ENCODE measurements around the gene ENOX1. TPM values are rescaled to one million over a fixed set of nuclear protein-coding genes. Genes with fewer than 3 reads are reported as not detected.

ENOX1 gene
- polyA plus RNA-seq, 3 donors, result 0.04 TPM; not detected in 2

DNA sequence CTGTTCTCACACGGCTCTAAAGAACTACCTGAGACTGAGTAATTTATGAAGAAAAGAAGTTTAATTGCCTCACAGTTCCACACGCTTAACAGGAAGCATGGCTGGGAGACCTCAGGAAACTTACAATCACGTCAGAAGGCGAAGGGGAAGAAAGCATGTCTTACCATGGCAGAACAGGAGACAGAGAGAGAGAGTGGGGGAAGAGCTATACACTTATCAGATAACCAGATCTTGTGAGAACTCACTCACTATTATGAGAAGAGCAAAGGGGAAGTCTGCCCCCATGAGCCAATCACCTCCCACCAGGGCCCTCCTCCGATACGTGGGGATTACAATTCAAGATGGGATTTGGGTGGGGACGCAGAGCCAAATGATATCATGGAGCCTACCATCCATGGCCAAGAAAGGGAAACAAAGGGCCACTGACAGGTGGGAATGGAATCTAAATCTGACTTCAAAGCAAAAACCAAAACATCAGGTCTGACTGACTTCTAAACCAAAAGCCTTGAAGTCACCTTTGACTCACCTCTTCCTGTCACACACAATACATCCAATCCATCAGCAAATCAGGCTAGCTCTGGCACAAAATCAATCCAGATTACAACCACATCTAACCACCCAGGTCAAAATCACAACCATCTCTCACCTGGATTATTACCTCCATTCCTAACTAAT lies 189.7 kb downstream of the ENOX1 start:
- DNase-seq, result no peak
- Mint-ChIP-seq H3K4me1 (no peaks in the 10 kb centered on the region), H3K27me3 (ENCODE audit: low read depth in 3 of 3) (peaks cover 0 to 2% (median 0%) of the 10 kb centered on the region in 3 donors), H3K9me3 (peaks cover 5 to 14% (median 8%) of the 10 kb centered on the region in 7 donors), H3K36me3 (no peaks in the 10 kb centered on the region), H3K4me3 (no peak overlapping the region), H3K27ac (no peak overlapping the region)
- no peak overlapping the region for H2AFZ ChIP-seq (ENCODE audit: insufficient read depth, low read depth, low read length, poor library complexity, severe bottlenecking)
- no peaks in the 10 kb centered on the region for H4K20me1 ChIP-seq (ENCODE audit: insufficient read depth, low read length)
- no peaks in the 10 kb centered on the region for H3K79me2 ChIP-seq (ENCODE audit: insufficient read depth, low read length)
- H3K9me3 ChIP-seq (replicated peaks in 1 of 2; ENCODE audit: control insufficient read depth in 1 of 2, insufficient read depth in 1 of 2, low read length in 2 of 2), result peaks cover 0 to 7% of the 10 kb centered on the region in 2 donors
- no peaks in the 10 kb centered on the region for H3K4me1 ChIP-seq (ENCODE audit: control insufficient read depth in 1 of 2, insufficient read depth in 2 of 2, low read length in 2 of 2)
- no CpG with 5 or more reads among the region's 7 CpGs for WGBS (ENCODE audit: insufficient coverage)
- TF ChIP-seq, protein P1, sequence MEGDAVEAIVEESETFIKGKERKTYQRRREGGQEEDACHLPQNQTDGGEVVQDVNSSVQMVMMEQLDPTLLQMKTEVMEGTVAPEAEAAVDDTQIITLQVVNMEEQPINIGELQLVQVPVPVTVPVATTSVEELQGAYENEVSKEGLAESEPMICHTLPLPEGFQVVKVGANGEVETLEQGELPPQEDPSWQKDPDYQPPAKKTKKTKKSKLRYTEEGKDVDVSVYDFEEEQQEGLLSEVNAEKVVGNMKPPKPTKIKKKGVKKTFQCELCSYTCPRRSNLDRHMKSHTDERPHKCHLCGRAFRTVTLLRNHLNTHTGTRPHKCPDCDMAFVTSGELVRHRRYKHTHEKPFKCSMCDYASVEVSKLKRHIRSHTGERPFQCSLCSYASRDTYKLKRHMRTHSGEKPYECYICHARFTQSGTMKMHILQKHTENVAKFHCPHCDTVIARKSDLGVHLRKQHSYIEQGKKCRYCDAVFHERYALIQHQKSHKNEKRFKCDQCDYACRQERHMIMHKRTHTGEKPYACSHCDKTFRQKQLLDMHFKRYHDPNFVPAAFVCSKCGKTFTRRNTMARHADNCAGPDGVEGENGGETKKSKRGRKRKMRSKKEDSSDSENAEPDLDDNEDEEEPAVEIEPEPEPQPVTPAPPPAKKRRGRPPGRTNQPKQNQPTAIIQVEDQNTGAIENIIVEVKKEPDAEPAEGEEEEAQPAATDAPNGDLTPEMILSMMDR (IDR thresholded peaks at IDR 0.05), result no peak
- H3K4me3 ChIP-seq (replicated peaks in 1 of 3; ENCODE audit: low read depth in 2 of 3, low read length in 3 of 3), result no peak overlapping the region
- H3K9ac ChIP-seq (ENCODE audit: insufficient read depth, low read length, poor library complexity, severe bottlenecking), result no peak overlapping the region
- no peaks in the 10 kb centered on the region for H3K36me3 ChIP-seq (replicated peaks in 1 of 2; ENCODE audit: control insufficient read depth in 1 of 2, insufficient read depth in 2 of 2, low read length in 2 of 2)
- intact Hi-C loops (cut with micrococcal nuclease), result no loop called here
- no peaks in the 10 kb centered on the region for H3K27me3 ChIP-seq (ENCODE audit: control insufficient read depth in 2 of 2, insufficient read depth in 2 of 2, low read length in 2 of 2)
- no peak overlapping the region for H3K4me2 ChIP-seq (replicated peaks; ENCODE audit: extremely low read depth, low read length, poor library complexity, severe bottlenecking)
- H3K27ac ChIP-seq (ENCODE audit: low read depth in 1 of 2, low read length in 2 of 2), result no peak overlapping the region

DNA sequence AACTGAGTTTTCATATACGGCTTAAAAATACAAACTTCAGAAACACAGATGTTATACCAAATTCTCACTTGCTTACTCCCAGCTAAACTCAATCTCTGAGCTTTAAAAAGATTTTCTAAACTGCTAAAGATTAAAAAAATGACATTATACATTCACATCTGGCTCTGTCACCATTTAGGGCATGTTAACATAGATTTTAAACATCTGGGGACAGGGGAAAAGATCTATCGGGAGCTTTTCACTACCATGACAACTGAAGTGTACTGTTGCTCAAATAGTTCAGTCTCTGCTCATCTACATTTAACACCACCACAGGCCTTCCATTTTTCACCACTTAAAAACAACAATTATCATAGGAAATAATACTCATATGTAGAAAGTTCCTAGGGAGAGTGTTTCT lies 190.8 kb downstream of the ENOX1 start:
- no peaks in the 10 kb centered on the region for H3K4me1 ChIP-seq (ENCODE audit: control insufficient read depth in 1 of 2, insufficient read depth in 2 of 2, low read length in 2 of 2)
- WGBS (ENCODE audit: insufficient coverage), result 86% methylated on average over 1 of the region's 2 CpGs
- TF ChIP-seq, protein P1 (IDR thresholded peaks at IDR 0.05), result no peak
- peaks cover 0 to 7% of the 10 kb centered on the region in 2 donors for H3K9me3 ChIP-seq (replicated peaks in 1 of 2; ENCODE audit: control insufficient read depth in 1 of 2, insufficient read depth in 1 of 2, low read length in 2 of 2)
- Mint-ChIP-seq H3K36me3 (no peaks in the 10 kb centered on the region), H3K4me3 (no peak overlapping the region), H3K27me3 (ENCODE audit: low read depth in 3 of 3) (peaks cover 0 to 2% (median 0%) of the 10 kb centered on the region in 3 donors), H3K4me1 (no peaks in the 10 kb centered on the region), H3K27ac (no peak overlapping the region), H3K9me3 (peaks cover 4 to 13% (median 7%) of the 10 kb centered on the region in 7 donors)
- H3K36me3 ChIP-seq (replicated peaks in 1 of 2; ENCODE audit: control insufficient read depth in 1 of 2, insufficient read depth in 2 of 2, low read length in 2 of 2), result no peaks in the 10 kb centered on the region
- intact Hi-C loops (cut with micrococcal nuclease), result no loop called here
- H4K20me1 ChIP-seq (ENCODE audit: insufficient read depth, low read length), result no peaks in the 10 kb centered on the region
- H3K4me2 ChIP-seq (replicated peaks; ENCODE audit: extremely low read depth, low read length, poor library complexity, severe bottlenecking), result no peak overlapping the region
- H3K9ac ChIP-seq (ENCODE audit: insufficient read depth, low read length, poor library complexity, severe bottlenecking), result no peak overlapping the region
- no peak overlapping the region for H3K4me3 ChIP-seq (replicated peaks in 1 of 3; ENCODE audit: low read depth in 2 of 3, low read length in 3 of 3)
- H3K27me3 ChIP-seq (ENCODE audit: control insufficient read depth in 2 of 2, insufficient read depth in 2 of 2, low read length in 2 of 2), result no peaks in the 10 kb centered on the region
- H3K79me2 ChIP-seq (ENCODE audit: insufficient read depth, low read length), result no peaks in the 10 kb centered on the region
- no peak overlapping the region for H3K27ac ChIP-seq (ENCODE audit: low read depth in 1 of 2, low read length in 2 of 2)
- DNase-seq, result no peak
- H2AFZ ChIP-seq (ENCODE audit: insufficient read depth, low read depth, low read length, poor library complexity, severe bottlenecking), result no peak overlapping the region
